Duodenal mucosa (tissue), 2 donors: Measurements from ENCODE around the gene LRMDA.

ENCODE experiments used
- H3K27ac ChIP-seq: one replicate; pipeline ENCODE4 v1.7.0; 2013; ENCODE audit warnings: low read depth, low read length
- H3K27me3 ChIP-seq, 2 donors: one replicate each; pipeline ENCODE4 v1.7.0; 2013; ENCODE audit warnings: low read length in 2 of 2, control low read depth in 1 of 2; ENCODE audit not compliant: insufficient read depth in 2 of 2, control insufficient read depth in 1 of 2
- H3K36me3 ChIP-seq, 2 donors: one replicate each; pipeline ENCODE4 v1.7.0; 2013; ENCODE audit warnings: low read length in 2 of 2, control low read depth in 1 of 2; ENCODE audit not compliant: insufficient read depth in 2 of 2, control insufficient read depth in 1 of 2
- H3K4me1 ChIP-seq, 2 donors: one replicate each; pipeline ENCODE4 v1.7.0; 2013; ENCODE audit warnings: low read length in 2 of 2, control low read depth in 1 of 2; ENCODE audit not compliant: insufficient read depth in 2 of 2, control insufficient read depth in 1 of 2
- H3K4me3 ChIP-seq, 2 donors: one replicate each; pipeline ENCODE4 v1.7.0; 2013; ENCODE audit warnings: low read length in 2 of 2, low read depth in 1 of 2
- H3K9ac ChIP-seq, 2 donors: one replicate each; pipeline ENCODE4 v1.7.0; 2013; ENCODE audit warnings: low read length in 2 of 2, low read depth in 1 of 2
- H3K9me3 ChIP-seq, 2 donors: one replicate each; pipeline ENCODE4 v1.7.0; 2013; ENCODE audit warnings: low read length in 2 of 2, control low read depth in 1 of 2; ENCODE audit not compliant: control insufficient read depth in 1 of 2

The LRMDA gene

DNA sequence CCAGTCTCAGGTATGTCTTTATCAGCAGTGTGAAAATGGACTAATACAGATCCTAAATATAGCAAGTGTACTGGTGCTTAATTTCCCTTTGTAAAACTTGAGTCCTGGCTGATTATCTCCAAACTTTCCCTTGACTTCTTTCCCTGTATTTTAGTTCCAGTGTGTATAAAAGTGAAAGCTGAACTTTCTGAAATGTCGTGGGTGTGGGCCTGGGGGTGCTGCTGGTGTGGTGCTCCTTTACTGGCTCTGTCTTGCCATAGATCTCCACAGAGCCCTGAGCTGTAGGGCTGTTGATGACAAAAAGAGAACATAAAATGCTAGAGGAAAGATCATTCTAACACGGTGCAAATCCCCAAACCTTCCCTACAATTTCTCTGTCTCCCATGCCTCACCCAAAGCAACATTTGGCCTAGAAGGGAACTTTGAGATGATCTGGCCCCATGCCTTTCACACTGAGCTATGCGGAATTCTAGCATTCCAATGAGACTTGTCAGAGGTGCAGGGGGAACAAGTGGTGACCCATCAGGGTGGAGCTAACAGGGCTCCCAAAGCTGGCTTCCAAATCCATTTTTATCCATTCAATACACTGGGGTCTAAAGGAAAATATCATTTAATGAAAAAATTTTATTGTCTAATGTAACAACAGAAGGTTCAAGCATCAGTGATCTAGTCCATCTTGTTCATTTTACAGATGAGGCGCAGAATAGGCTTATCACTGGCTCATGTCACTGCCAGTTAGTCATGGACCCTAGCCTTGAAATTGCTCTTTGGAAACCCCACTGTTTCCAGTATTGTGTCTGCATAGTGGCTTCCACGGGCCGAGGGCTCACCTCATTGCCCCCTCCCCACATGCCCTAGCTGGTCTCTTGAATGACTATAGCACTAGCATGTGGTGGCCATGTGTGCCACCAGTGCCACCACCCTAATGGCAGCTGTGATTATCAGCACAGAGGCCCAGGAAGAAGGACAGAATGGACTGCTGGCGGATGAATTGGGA lies 1000.9 kb downstream of the LRMDA start:
- Histone ChIP-seq H3K4me1 (no peaks in the 10 kb centered on the region), H3K36me3 (no peaks in the 10 kb centered on the region), H3K27me3 (no peaks in the 10 kb centered on the region), H3K27ac (no peak overlapping the region), H3K4me3 (no peak overlapping the region), H3K9ac (no peak overlapping the region), H3K9me3 (no peaks in the 10 kb centered on the region)

GRCh38 chr10:76433161-76434005 lies 1002.0 kb downstream of the LRMDA start:
- no peak overlapping the region for H3K9ac ChIP-seq
- H3K27me3 ChIP-seq = no peaks in the 10 kb centered on the region
- no peak overlapping the region for H3K27ac ChIP-seq
- H3K9me3 ChIP-seq = no peaks in the 10 kb centered on the region
- no peaks in the 10 kb centered on the region for H3K36me3 ChIP-seq
- H3K4me3 ChIP-seq = no peak overlapping the region
- H3K4me1 ChIP-seq = no peaks in the 10 kb centered on the region

DNA sequence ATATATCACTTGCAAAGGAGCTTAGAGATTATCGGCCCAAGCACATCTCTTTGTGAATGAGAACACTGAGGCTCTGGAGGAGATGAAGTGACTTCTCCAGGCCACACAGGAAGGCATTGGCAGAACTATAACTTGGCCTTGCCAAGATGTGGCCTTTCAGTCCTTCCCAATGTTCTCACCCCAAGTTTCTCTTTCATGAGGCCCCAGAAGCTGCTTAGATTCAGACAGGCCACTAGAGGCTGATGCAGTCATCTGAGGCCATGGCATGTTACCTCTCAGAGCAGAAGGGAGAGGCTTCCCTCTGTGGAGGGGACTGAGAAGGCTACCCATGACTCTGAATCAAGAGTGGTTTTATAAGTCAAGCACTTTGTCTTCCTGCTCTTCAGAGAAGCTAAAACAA lies 1003.7 kb downstream of the LRMDA start:
- no peaks in the 10 kb centered on the region for H3K9me3 ChIP-seq
- no peaks in the 10 kb centered on the region for H3K4me1 ChIP-seq
- H3K9ac ChIP-seq = no peak overlapping the region
- H3K27ac ChIP-seq = no peak overlapping the region
- H3K4me3 ChIP-seq = no peak overlapping the region
- H3K36me3 ChIP-seq = no peaks in the 10 kb centered on the region
- H3K27me3 ChIP-seq = no peaks in the 10 kb centered on the region

GRCh38 chr10:76436401-76436811 lies 1005.0 kb downstream of the LRMDA start:
- H3K4me1 ChIP-seq = no peaks in the 10 kb centered on the region
- H3K27me3 ChIP-seq = no peaks in the 10 kb centered on the region
- H3K9ac ChIP-seq = no peak overlapping the region
- no peaks in the 10 kb centered on the region for H3K36me3 ChIP-seq
- H3K4me3 ChIP-seq = no peak overlapping the region
- no peak overlapping the region for H3K27ac ChIP-seq
- no peaks in the 10 kb centered on the region for H3K9me3 ChIP-seq

GRCh38 chr10:76436981-76437380 lies 1005.6 kb downstream of the LRMDA start:
- H3K9me3 ChIP-seq = no peaks in the 10 kb centered on the region
- H3K27ac ChIP-seq = no peak overlapping the region

GRCh38 chr10:76440426-76440825 lies 1009.0 kb downstream of the LRMDA start:
- H3K36me3 ChIP-seq = no peaks in the 10 kb centered on the region
- H3K9ac ChIP-seq = no peak overlapping the region
- H3K27ac ChIP-seq = no peak overlapping the region
- no peak overlapping the region for H3K4me3 ChIP-seq
- H3K27me3 ChIP-seq = no peaks in the 10 kb centered on the region
- H3K9me3 ChIP-seq = no peaks in the 10 kb centered on the region
- H3K4me1 ChIP-seq = no peaks in the 10 kb centered on the region

More at GRCh38 chr10:76436981-76437380, 1005.6 kb downstream of the LRMDA start:
- Histone ChIP-seq H3K36me3 (no peaks in the 10 kb centered on the region), H3K4me1 (no peaks in the 10 kb centered on the region), H3K9ac (no peak overlapping the region), H3K4me3 (no peak overlapping the region), H3K27me3 (no peaks in the 10 kb centered on the region)

- Histone ChIP-seq H3K36me3 (no peaks in the 10 kb centered on the region), H3K27ac (no peak overlapping the region), H3K9me3 (no peaks in the 10 kb centered on the region), H3K4me3 (no peak overlapping the region), H3K9ac (no peak overlapping the region), H3K27me3 (no peaks in the 10 kb centered on the region), H3K4me1 (no peaks in the 10 kb centered on the region)
Measured at GRCh38 chr10:76442113-76442512, 1010.7 kb downstream of the LRMDA start.

DNA sequence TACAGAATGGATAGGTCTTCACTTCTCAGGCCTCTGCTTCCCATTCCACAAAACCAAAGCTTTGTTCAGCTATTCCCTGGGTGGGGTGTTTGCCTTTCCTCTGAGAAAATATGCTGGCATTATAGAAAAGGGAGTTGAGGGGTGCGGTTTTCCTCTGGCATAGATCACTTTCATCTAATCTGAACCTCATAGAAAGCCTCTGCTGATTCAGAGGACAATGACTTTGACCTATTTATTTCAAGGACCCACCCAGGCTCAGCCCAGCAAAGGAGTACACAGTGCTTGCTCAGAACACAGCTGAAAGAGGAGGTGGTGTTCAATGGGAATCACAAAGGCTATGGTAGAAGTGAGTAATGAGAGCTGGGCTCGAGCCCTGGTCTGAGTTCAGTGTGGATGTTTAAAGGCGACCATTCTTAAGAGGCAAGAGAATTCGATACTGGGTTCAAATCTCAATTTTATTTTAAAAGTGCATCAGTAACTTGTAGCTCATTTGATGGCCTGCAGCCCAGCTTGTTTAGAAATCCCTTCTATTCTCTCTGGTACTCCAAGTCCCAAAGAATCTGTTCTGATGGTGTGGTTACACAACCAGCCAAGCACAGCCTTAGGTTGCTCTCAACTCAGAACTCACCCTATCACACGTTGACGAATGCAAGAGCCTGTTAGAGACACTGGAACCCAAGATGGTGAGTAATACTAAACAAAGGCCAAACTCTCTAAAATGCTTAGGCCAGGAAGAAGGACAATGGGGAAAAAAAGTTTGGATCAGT lies 1012.8 kb downstream of the LRMDA start:
- no peak overlapping the region for H3K9ac ChIP-seq
- no peak overlapping the region for H3K4me3 ChIP-seq
- H3K27ac ChIP-seq = no peak overlapping the region
- H3K4me1 ChIP-seq = no peaks in the 10 kb centered on the region
- H3K36me3 ChIP-seq = no peaks in the 10 kb centered on the region
- H3K27me3 ChIP-seq = no peaks in the 10 kb centered on the region
- no peaks in the 10 kb centered on the region for H3K9me3 ChIP-seq

GRCh38 chr10:76447578-76447977 lies 1016.2 kb downstream of the LRMDA start:
- no peaks in the 10 kb centered on the region for H3K9me3 ChIP-seq
- no peak overlapping the region for H3K27ac ChIP-seq
- no peaks in the 10 kb centered on the region for H3K4me1 ChIP-seq
- H3K4me3 ChIP-seq = no peak overlapping the region
- no peaks in the 10 kb centered on the region for H3K27me3 ChIP-seq
- no peaks in the 10 kb centered on the region for H3K36me3 ChIP-seq
- H3K9ac ChIP-seq = no peak overlapping the region
